ENCODE measurements around the gene ARID4B. TPM values are rescaled to one million over a fixed set of nuclear protein-coding genes. Genes with fewer than 3 reads are reported as not detected.

ARID4B gene
- total and polyA plus RNA-seq, 2 donors (not counting 1 experiment from before 2014, with no cell fraction given): 15.3 to 42.4 TPM

- Histone ChIP-seq H3K79me2 (ENCODE audit: control insufficient read depth, insufficient read depth, low read length) (peaks cover 84% of the 10 kb centered on the region), H3K27me3 (ENCODE audit: control insufficient read depth, insufficient read depth, low read length) (no peaks in the 10 kb centered on the region), H3K4me1 (ENCODE audit: control insufficient read depth, extremely low read depth, insufficient read depth, low read length) (no peaks in the 10 kb centered on the region), H3K9ac (ENCODE audit: insufficient read depth, low read length) (no peak overlapping the region), H3K4me3 (replicated peaks in 1 of 4; ENCODE audit: control extremely low read depth in 1 of 4, insufficient read depth in 1 of 4, low read depth in 3 of 4, low read length in 4 of 4) (no peak overlapping the region), H3K36me3 (ENCODE audit: control insufficient read depth, insufficient read depth, low read length) (no peaks in the 10 kb centered on the region), H4K20me1 (ENCODE audit: control insufficient read depth, extremely low read depth, insufficient read depth, low read length) (no peaks in the 10 kb centered on the region), H3K27ac (ENCODE audit: insufficient read depth, low read length) (no peak overlapping the region), H3K9me3 (ENCODE audit: control insufficient read depth, insufficient read depth, low read depth, low read length) (no peaks in the 10 kb centered on the region), H2AFZ (ENCODE audit: low read length) (no peak overlapping the region), H3K4me2 (ENCODE audit: extremely low read depth, insufficient read depth, low read length) (peak overlapping the region; percentile 58)
- TF ChIP-seq EZH2 (IDR thresholded peaks at IDR 0.05; ENCODE audit: low read length, missing control alignments) (no peak), CTCF (conservative IDR thresholded peaks at IDR 0.05 in 1 of 2, IDR thresholded peaks at IDR 0.05 in 1 of 2; ENCODE audit: low read depth in 1 of 2, low read length in 2 of 2) (no peak)
- no peak for DNase-seq (ENCODE audit: low read depth in 2 of 2)
Observed at GRCh38 chr1:235324296-235324695, 3.7 kb downstream of the ARID4B start.

GRCh38 chr1:235320521-235321179 is 7.3 kb downstream of the ARID4B start:
- H3K4me2 ChIP-seq (ENCODE audit: extremely low read depth, insufficient read depth, low read length): no peak overlapping the region
- H3K36me3 ChIP-seq (ENCODE audit: control insufficient read depth, insufficient read depth, low read length): no peaks in the 10 kb centered on the region
- no peak for TF ChIP-seq CTCF (conservative IDR thresholded peaks at IDR 0.05 in 1 of 2, IDR thresholded peaks at IDR 0.05 in 1 of 2; ENCODE audit: low read depth in 1 of 2, low read length in 2 of 2)
- TF ChIP-seq EZH2 (IDR thresholded peaks at IDR 0.05; ENCODE audit: low read length, missing control alignments): no peak
- no peak overlapping the region for H3K9ac ChIP-seq (ENCODE audit: insufficient read depth, low read length)
- no peak overlapping the region for H3K4me3 ChIP-seq (replicated peaks in 1 of 4; ENCODE audit: control extremely low read depth in 1 of 4, insufficient read depth in 1 of 4, low read depth in 3 of 4, low read length in 4 of 4)
- no peak for DNase-seq (ENCODE audit: low read depth in 2 of 2)
- no peaks in the 10 kb centered on the region for H3K4me1 ChIP-seq (ENCODE audit: control insufficient read depth, extremely low read depth, insufficient read depth, low read length)
- H3K27ac ChIP-seq (ENCODE audit: insufficient read depth, low read length): no peak overlapping the region
- H4K20me1 ChIP-seq (ENCODE audit: control insufficient read depth, extremely low read depth, insufficient read depth, low read length): no peaks in the 10 kb centered on the region
- no peaks in the 10 kb centered on the region for H3K9me3 ChIP-seq (ENCODE audit: control insufficient read depth, insufficient read depth, low read depth, low read length)
- H2AFZ ChIP-seq (ENCODE audit: low read length): no peak overlapping the region
- no peaks in the 10 kb centered on the region for H3K27me3 ChIP-seq (ENCODE audit: control insufficient read depth, insufficient read depth, low read length)
- peaks cover 92% of the 10 kb centered on the region for H3K79me2 ChIP-seq (ENCODE audit: control insufficient read depth, insufficient read depth, low read length)

GRCh38 chr1:235319255-235319654 is 8.7 kb downstream of the ARID4B start:
- H3K4me2 ChIP-seq (ENCODE audit: extremely low read depth, insufficient read depth, low read length): no peak overlapping the region
- no peaks in the 10 kb centered on the region for H3K9me3 ChIP-seq (ENCODE audit: control insufficient read depth, insufficient read depth, low read depth, low read length)
- H2AFZ ChIP-seq (ENCODE audit: low read length): no peak overlapping the region
- H3K27me3 ChIP-seq (ENCODE audit: control insufficient read depth, insufficient read depth, low read length): no peaks in the 10 kb centered on the region
- TF ChIP-seq EZH2 (IDR thresholded peaks at IDR 0.05; ENCODE audit: low read length, missing control alignments): no peak
- no peak for TF ChIP-seq CTCF (conservative IDR thresholded peaks at IDR 0.05 in 1 of 2, IDR thresholded peaks at IDR 0.05 in 1 of 2; ENCODE audit: low read depth in 1 of 2, low read length in 2 of 2)
- DNase-seq (ENCODE audit: low read depth in 2 of 2): no peak
- H3K27ac ChIP-seq (ENCODE audit: insufficient read depth, low read length): no peak overlapping the region
- H3K36me3 ChIP-seq (ENCODE audit: control insufficient read depth, insufficient read depth, low read length): no peaks in the 10 kb centered on the region
- no peaks in the 10 kb centered on the region for H3K4me1 ChIP-seq (ENCODE audit: control insufficient read depth, extremely low read depth, insufficient read depth, low read length)
- no peak overlapping the region for H3K9ac ChIP-seq (ENCODE audit: insufficient read depth, low read length)
- H3K4me3 ChIP-seq (replicated peaks in 1 of 4; ENCODE audit: control extremely low read depth in 1 of 4, insufficient read depth in 1 of 4, low read depth in 3 of 4, low read length in 4 of 4): no peak overlapping the region
- peaks cover 90% of the 10 kb centered on the region for H3K79me2 ChIP-seq (ENCODE audit: control insufficient read depth, insufficient read depth, low read length)
- peaks cover under 1% of the 10 kb centered on the region for H4K20me1 ChIP-seq (ENCODE audit: control insufficient read depth, extremely low read depth, insufficient read depth, low read length)
